Anterior cingulate cortex (tissue), 58 donors: ENCODE measurements around the gene TBX18.

Experiments
- DNase-seq, 58 donors: peaks; one replicate each; lab custom pipeline; 2025; lab: John Stamatoyannopoulos, UW

Gene TBX18

GRCh38 chr6:84764332-84765049 lies at the start of gene TBX18:
Gene TBX18, minus strand, starts transcription at chr6:84764598. Its CDS starts 417 bp downstream, at chr6:84764181.
- DNase-seq, result peak in 12 of 58 donors; percentile 0 to 32 (median 18)

- DNase-seq, result no peak
Observed at GRCh38 chr6:84811351-84811750, 47.0 kb upstream of the TBX18 start.

GRCh38 chr6:84809455-84809854 lies 45.1 kb upstream of the TBX18 start:
- DNase-seq, result no peak

GRCh38 chr6:84808491-84809061 lies 44.2 kb upstream of the TBX18 start:
- no peak for DNase-seq

GRCh38 chr6:84805145-84805544 lies 40.7 kb upstream of the TBX18 start:
- DNase-seq, result no peak

GRCh38 chr6:84804720-84805119 lies 40.3 kb upstream of the TBX18 start:
- DNase-seq, result no peak

GRCh38 chr6:84801250-84801649 lies 36.9 kb upstream of the TBX18 start:
- DNase-seq, result no peak

- DNase-seq, result no peak
Observed at GRCh38 chr6:84798257-84798656, 33.9 kb upstream of the TBX18 start.

GRCh38 chr6:84796343-84796742 lies 31.9 kb upstream of the TBX18 start:
- DNase-seq, result no peak

GRCh38 chr6:84791927-84792326 lies 27.5 kb upstream of the TBX18 start:
- DNase-seq, result no peak

- no peak for DNase-seq
Observed at GRCh38 chr6:84791233-84791632, 26.8 kb upstream of the TBX18 start.

GRCh38 chr6:84789170-84789569 lies 24.8 kb upstream of the TBX18 start:
- DNase-seq, result no peak

GRCh38 chr6:84788689-84789088 lies 24.3 kb upstream of the TBX18 start:
- no peak for DNase-seq

GRCh38 chr6:84785671-84786070 lies 21.3 kb upstream of the TBX18 start:
- DNase-seq, result no peak

GRCh38 chr6:84779917-84780316 lies 15.5 kb upstream of the TBX18 start:
- DNase-seq, result no peak

GRCh38 chr6:84779380-84779779 lies 15.0 kb upstream of the TBX18 start:
- no peak for DNase-seq

GRCh38 chr6:84777888-84778287 lies 13.5 kb upstream of the TBX18 start:
- no peak for DNase-seq

- DNase-seq, result no peak
Observed at GRCh38 chr6:84776392-84776791, 12.0 kb upstream of the TBX18 start.

- DNase-seq, result no peak
Observed at GRCh38 chr6:84775751-84776150, 11.4 kb upstream of the TBX18 start.

- no peak for DNase-seq
Observed at GRCh38 chr6:84774985-84775284, 10.5 kb upstream of the TBX18 start.

- no peak for DNase-seq
Observed at GRCh38 chr6:84774157-84774984, 10.0 kb upstream of the TBX18 start.
